Activated gamma-delta T cell (primary cell): Measurements from ENCODE around the gene PPFIBP1.

ENCODE experiments used
- DNase-seq: peaks from one replicate; lab custom pipeline; 2025; lab: John Stamatoyannopoulos, UW

The PPFIBP1 gene

DNA sequence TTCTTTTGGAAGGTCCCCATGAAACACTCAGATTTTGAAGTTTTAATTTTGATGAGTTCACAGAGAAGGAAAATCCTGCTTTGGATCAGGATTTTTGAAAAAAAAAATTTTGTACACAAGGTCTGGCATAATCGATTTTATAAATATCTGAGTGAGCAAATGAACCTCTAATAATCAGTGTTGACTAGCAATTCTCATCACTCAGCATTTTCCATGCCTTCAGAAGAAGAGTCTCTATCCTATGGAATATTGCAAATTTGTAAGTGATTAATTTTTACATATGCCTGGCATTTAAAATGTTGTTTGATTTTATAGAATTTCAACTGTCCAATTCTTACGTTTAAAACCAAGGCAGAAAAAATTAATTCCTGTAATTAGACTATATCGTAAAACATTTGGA is 141.7 kb downstream of the PPFIBP1 start:
- no peak for DNase-seq

DNA sequence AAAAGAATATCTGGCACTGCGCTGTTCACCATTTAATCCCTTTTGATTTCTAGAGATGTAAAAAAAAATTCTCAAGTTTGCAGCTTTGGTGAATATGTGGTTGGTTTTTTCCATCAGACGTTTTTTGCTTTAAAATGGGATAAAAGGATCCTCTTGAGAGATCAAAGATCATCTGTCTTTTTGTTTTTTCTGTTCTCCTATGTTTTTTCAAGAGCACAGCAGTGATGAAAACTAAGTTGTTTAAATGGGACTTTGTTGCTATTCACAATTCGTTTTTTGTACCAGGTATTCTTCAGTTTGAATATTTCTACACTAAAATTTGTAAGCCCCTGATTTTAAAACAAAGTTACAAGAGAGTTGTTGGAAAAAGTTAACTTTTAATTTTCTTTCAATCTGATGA is 142.5 kb downstream of the PPFIBP1 start:
- no peak for DNase-seq

DNA sequence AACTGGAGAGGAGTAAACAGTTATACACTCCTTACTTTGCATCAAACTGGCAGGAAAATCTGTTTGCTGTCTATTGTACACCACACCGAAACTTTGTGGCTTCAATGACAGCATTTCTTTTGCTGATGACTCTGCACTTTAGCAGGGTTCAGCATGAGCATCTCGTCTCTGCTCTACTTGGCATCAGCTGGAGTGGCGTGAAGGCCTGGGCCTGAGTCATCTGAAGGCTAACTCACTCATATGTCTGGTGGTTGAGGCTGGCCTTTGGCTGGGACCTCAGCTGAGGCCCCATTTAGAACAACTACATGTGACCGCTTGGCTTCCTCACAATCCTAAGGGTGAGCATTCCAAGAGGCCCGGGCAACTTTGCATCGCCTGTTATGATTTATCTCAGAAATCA is 143.5 kb downstream of the PPFIBP1 start:
- DNase-seq: no peak

DNA sequence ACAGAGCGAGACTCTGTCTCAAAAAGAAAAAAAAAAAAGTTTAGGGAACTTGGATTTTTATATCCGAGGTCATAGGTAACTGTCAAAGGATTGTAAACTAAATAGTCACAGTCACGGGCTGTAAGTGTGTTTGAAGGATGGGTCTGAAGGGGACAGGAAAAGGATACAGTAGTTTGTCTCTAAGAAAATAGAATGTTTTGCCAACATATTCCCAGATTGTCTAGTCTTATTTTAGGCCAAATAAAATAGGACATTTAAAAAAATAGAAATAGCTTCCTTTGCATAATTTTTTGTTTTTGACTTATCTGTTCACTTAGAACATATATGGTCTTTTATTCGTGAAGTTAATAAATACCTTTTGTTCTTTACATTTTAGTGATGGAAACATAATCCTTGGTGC is 148.0 kb downstream of the PPFIBP1 start:
- no peak for DNase-seq

DNA sequence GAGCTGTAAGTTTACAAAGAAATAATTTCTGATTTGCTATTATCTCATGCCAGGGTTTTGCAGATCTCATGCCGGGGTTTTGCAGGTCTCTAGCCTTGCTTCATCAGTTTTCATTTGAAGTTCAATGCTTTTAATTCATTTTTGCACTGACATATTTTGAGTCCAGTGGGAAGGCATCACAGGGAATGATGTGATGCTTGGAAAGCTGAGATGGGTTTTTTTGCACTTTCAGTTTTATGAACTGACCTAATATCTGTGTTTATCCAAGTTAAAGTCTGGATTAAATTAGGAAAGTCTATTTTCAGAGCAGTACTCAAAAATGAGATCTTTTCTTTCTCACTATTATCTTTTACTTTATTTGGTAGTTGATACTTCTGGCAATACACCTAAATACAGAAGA is 148.6 kb downstream of the PPFIBP1 start:
- DNase-seq: no peak

DNA sequence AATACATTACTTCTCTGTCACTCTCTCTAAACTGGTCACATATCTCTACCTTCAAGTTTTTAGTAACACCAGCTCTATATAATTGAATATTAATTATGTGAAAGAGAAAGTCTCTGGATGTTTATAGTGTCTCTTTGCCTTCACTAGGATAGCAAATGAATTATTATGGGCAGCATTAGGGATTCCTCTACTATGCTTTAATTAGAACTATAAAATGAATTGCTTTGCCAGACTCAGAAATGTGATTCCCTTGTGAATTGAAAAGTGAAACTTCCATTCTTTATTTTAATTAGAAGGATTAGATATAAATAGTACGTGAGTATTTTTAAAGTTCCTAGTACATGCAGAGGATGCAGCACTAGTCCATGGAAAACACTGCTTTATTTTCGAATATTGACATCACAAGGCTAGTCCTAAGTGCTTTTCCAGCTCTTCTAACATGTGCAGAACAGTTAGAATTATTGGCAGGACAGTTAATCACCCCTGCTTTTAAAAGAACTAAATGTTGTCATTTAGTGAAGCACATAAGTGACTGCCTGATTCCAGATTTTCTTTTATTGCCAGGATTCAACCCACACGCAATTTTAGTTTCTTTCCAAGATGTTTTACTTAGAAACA is 149.2 kb downstream of the PPFIBP1 start:
- no peak for DNase-seq

DNA sequence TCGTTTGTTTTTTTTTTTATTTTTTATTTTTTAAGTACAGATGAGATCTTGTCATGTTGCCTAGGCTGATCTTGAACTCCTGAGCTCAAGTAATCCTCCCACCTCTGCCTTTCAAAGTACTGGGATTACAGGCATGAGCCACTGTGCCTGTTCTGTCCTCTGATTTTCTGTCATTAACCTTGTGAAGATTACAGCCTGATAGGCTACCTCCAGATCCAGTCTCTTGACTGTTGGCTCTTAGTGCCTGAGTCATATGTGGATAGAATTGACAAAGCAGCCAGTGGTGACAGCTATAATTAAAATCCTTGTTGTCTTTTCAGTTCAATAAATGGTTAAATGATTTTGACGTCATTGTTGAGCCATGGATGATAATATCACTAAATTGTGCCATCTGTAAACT is 151.0 kb downstream of the PPFIBP1 start:
- no peak for DNase-seq

DNA sequence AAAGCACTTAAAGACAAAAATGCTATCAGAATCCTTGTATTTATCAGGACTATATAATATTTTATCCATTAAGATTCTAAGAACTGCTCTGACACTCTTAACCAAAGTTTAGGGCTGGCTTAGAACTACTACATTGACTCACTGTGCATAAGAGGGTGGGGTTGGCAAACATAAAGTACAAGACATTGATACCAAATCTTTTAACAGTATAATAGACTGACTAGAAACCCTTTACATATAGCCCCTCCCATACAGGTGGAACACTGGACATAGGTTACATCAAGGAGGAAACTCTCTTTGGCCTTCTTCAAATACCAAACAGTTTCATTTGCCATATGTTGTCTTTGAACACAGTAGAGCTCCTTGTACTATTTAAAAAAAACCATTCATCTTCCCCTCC is 156.6 kb downstream of the PPFIBP1 start:
- no peak for DNase-seq

DNA sequence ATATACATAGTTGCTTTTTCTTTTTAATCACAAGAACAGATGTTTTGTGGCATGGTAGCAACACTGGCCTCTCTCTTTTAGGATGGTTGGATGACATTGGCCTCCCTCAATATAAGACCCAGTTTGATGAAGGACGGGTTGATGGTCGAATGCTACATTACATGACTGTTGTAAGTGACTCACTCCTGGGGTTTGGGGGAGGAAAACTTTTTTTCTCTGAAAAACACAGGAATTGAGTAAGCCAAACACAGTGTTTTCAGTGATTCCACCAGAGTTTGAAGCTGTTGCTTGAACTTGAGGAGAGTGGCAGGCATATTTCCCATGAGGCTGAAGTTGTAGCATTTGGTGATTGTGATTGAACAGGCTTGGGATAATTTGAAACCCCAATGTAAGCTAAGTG is 158.5 kb downstream of the PPFIBP1 start:
- no peak for DNase-seq

DNA sequence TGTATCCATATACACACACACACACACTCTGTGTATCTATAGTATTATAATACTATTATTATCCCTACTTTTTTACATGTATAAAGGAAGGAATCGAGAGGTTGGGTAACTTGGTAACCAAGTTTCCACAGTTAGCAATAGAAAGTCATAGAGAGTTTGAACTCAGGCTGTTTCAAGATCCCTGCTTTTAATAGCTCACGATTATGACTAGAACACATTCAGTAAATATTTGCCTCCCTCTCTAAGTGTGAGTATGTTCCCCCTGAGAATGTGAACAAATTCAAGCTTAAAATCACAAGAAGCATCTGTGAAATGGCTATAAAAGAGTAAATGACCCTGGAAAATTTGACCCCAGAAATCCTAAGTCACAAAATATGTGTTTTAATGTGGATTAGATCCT is 161.3 kb downstream of the PPFIBP1 start:
- DNase-seq: no peak

DNA sequence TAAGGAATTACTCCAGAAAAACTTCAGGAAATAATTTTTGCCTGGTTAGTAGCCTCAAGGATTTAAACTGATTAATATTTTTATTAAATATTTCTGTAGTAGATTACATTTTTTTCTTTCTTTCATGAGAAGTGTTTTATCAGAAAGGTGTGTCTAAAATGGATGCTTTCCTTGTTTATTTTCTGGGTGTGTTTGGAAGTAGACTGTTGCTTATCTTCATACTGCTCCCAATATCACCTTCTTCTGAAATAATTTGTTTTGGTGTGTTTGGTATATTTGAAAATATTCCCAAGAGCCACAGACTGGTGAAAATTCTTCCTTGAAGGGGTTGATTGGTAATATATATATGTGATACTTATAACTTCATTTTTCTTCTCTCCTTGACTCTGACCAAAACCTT is 162.1 kb downstream of the PPFIBP1 start:
- no peak for DNase-seq

DNA sequence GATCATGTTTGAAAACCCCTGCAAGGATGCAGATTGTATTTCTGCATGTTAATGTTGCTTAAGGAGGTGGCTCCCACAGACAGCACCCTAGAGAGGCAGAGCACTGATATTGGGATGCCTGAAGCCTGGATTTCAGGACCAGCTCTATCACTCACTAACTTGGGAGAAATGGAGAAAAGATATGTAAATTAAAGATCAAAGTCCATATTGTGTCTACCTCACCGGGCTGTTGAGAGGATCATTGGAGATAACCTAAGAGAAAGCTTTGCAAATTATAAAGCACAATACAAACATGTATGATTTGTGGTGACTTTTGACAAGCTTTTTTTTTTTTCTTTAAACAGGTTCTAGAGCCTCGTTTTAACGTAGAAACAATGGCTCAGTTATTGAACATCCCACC is 164.7 kb downstream of the PPFIBP1 start:
- no peak for DNase-seq

DNA sequence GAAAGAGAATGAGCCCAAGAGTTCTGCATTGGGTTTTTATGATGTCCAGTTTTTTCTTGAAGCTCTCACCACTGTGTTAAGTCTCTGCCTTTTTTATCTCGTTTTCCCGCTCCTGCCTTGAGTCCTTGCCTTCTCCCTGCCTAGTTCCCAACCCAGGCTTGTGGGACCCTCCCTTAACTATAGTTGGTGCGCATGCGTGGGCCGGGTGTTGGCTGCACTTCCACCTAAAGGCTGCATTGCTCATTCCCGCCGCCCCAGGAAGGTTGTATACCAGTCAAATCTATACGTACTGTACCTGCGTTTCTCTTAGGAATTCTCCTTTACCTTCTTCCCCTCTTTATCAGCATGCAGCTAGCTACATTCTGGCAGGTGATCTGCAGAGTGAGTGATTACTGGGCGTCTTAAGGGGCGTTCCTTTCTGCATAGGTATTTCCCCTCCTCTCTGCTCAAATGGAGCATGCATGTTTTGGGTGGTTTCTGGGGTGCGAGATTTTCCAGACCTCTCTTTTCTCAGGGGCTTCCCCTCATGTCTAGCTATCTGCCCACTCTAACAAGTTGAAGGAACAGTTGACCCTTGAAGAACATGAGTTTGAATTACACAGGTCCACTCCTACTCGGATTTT is 165.7 kb downstream of the PPFIBP1 start:
- no peak for DNase-seq

DNA sequence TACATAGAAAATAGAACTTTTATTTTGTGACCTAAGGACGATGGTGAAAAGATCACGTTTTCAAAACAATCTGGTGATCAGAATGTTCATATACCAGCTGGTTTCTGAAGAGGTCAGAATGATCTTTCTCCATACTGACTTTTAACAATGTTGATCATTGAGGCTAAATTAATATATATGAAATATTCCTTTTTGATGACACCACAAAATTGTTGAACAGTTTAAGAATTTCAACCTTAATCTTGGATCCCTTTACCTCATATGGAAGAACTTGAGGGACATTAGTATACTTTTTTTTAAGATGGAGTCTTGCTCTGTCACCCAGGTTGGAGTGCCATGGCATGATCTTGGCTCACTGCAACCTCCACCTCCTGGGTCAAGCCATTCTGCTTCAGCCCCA is 169.4 kb downstream of the PPFIBP1 start:
- DNase-seq: no peak

DNA sequence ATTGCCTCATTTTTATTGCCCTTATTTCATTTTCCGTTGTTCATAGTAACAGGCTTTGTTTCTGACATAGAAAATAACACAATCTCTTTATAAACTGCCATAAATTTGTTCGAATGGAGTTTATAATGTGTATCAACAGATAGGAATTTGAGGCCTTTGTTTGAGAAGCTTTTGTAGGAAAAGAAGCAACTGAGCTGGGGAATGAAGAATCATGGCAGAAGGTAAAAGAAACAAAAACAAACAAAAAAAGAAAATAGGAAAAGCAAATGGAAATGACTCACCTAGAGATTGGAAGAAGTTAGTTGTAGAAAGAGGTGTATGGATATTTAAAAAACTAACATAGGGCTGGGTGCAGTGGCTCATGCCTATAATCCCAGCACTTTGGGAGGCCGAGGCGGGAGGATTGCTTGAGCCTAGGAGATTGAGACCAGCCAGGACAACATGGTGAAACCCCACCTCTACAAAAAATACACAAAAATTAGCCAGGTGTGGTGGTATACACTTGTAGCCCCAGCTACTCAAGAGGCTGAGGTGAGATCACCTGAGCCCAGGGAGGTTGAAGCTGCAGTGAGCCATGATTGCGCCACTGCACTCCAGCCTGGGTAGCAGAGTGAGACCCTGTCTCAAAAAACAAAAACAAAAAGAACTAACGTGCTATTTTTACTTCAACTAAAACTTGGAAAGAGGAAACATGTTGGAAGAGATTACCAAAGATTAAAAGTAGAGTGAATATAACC is 171.7 kb downstream of the PPFIBP1 start:
- DNase-seq: no peak

DNA sequence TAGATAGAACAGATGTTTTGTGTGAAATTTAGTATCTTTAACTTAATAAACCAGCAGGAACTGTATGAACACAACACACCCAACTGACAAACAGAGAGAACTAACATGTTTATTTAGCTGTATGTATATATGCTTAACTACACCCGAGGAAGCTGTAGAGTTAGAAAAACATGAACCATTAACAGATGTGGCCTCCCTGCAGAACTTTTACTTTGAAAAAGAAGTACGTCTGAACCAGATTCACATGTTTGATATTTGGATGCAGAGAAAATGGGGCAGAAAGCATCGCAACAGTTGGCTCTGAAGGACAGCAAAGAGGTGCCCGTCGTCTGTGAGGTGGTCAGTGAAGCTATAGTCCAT is 172.3 kb downstream of the PPFIBP1 start, which contains the start of gene REP15:
Gene REP15, plus strand, starts transcription at position 155 of the 360 bp plus-strand sequence. Its CDS starts 116 bp downstream, at position 271.
- DNase-seq: no peak

DNA sequence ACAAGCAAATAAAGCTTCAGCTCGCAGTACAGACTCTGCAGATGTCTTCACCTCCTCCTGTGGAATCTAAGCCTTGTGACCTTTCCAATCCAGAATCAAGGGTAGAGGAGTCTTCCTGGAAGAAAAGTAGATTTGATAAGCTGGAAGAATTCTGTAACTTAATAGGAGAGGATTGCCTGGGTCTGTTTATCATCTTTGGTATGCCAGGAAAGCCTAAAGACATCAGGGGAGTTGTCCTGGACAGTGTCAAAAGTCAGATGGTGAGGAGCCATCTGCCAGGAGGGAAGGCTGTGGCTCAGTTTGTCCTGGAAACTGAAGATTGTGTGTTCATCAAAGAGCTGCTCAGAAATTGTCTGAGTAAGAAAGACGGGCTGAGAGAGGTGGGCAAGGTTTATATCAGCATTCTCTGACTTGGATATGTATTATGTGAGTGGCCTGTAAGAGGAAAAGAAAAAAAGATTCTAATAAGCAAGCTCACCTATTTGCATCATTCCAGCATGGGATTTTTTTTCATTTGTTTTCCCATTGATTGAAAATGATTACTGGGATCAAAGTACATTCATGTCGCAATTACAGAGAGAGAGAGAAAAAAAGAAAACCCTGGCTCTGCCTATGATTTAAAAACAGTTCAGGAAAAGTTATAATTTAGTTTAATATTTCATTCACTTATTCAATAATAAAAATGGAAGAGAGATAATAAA is 173.0 kb downstream of the PPFIBP1 start:
- DNase-seq: no peak

DNA sequence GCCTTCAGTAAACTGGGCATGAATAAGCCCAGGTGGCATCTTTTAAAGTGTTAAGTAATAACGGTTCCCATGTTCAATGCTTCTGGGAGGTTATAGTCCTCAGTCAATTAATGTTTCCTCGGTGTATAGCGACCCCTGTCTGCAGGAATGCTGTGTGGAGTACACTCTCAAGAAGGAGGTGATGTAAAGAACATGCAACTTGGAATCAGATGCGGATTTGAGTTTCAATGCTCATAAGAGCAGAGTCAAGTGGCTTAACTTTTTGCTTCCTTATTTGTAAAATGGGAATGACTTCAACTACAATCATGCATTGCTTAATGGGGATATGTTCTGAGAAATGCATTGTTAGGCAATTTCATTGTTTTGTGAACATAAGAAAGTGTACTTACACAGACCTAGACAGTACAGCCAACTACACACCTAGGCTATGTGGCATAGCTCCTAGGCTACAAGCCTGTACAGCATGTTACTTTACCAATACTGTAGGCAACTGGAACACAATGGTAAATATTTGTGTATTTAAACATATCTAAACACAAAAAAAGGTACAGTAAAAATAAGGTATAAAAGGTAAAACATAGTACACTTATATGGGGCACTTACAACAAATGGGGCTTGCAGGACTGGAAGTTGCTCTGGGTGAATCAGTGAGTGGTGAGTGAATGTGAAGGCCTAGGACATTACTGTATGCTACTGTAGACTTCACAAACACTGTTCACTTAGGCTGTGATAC is 179.9 kb downstream of the PPFIBP1 start:
- no peak for DNase-seq

DNA sequence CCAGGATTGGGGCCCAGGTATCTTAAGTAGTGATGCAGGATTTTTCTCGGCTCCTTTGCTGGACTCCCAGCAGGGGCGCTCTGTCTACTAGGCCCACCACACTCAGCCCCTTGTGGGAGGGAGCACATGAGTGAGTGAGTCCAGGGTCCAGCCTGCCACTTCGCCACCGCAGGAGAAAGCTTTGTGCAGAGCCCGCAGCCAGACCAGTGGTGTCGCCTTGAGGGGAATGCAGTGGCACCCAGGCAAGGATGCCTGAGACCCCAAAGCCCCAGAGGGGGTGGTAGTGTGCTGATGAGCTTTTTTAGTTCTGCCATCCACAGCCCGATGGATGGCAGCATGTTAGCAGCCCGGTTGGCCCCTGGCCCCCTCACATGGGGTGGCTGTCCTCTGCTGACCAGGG is 181.3 kb downstream of the PPFIBP1 start:
- DNase-seq: no peak

DNA sequence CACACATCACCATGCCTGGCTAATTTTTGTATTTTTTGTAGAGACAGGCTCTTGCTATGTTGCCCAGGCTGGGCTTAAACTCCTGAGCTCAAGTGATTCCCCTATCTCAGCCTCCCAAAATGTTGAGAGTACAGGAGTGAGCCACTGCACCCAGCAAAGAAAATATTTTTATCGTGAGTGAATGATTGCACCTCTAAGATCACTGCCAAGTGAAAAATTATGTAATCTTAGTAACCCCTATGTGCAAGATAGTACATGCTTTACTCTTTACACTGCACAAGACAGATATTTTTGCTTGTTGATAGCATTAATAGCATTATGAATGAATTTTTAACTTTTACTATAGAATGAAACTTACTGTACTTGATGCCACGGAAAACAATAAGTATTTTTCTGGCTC is 183.2 kb downstream of the PPFIBP1 start:
- DNase-seq: no peak

DNA sequence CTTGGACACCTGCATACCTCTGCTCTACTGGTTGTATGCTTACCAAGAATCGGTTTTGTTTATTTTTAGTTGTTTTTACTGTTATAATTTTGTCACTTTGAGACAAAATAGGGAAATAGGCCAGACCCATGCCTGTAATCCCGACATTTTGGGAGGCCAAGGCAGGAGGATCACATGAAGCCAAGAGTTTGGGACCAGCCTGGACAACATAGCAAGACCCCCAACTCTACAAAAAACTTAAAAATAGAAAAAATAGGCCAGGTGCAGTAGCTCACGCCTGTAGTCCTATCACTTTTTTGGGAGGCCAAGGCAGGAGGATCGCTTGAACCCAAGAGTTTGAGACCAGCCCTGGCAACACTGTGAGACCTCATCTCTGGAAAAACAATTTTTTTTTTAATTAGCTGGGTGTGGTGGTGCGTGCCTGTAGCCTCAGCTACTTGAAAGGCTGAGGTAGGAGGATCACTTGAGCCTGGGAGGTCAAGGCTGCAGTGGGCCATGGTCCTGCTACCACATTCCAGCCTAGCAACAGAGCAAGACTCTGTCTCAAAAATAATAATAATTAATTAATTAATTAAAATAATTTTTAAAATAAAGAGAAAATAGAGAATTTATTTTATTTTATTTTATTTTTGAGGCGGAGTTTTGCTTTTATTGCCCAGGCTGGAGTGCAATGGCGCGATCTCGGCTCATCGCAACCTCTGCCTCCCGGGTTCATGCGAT is 185.4 kb downstream of the PPFIBP1 start:
- no peak for DNase-seq
